ENCODE results near the gene LAPTM5. TPM values are rescaled to one million over a fixed set of nuclear protein-coding genes. Genes with fewer than 3 reads are reported as not detected.

The LAPTM5 gene
- total RNA-seq, 1 experiment from 2014 or later = 0.15 TPM

GRCh38 chr1:30764939-30765555 lies 7.5 kb upstream of the LAPTM5 start:
- H2AK5ac ChIP-seq (ENCODE audit: insufficient read length, low read length) = no peak overlapping the region
- no peak overlapping the region for H2BK20ac ChIP-seq (ENCODE audit: low read depth, low read length, poor library complexity, severe bottlenecking)
- TF ChIP-seq, protein P1, sequence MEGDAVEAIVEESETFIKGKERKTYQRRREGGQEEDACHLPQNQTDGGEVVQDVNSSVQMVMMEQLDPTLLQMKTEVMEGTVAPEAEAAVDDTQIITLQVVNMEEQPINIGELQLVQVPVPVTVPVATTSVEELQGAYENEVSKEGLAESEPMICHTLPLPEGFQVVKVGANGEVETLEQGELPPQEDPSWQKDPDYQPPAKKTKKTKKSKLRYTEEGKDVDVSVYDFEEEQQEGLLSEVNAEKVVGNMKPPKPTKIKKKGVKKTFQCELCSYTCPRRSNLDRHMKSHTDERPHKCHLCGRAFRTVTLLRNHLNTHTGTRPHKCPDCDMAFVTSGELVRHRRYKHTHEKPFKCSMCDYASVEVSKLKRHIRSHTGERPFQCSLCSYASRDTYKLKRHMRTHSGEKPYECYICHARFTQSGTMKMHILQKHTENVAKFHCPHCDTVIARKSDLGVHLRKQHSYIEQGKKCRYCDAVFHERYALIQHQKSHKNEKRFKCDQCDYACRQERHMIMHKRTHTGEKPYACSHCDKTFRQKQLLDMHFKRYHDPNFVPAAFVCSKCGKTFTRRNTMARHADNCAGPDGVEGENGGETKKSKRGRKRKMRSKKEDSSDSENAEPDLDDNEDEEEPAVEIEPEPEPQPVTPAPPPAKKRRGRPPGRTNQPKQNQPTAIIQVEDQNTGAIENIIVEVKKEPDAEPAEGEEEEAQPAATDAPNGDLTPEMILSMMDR (conservative IDR thresholded peaks at IDR 0.05) = no peak
- no peaks in the 10 kb centered on the region for H3K23me2 ChIP-seq (ENCODE audit: insufficient read length, low read depth, low read length, poor library complexity, severe bottlenecking)
- no peak overlapping the region for H3K4ac ChIP-seq (ENCODE audit: low read depth, low read length)
- H2AFZ ChIP-seq (ENCODE audit: low read length) = no peak overlapping the region
- no peaks in the 10 kb centered on the region for H3K79me1 ChIP-seq (ENCODE audit: insufficient read depth, low read depth, low read length, poor library complexity, severe bottlenecking)
- Mint-ChIP-seq H3K4me1 (peaks cover 13 to 17% of the 10 kb centered on the region in 2 experiments), H3K27ac (no peak overlapping the region), H3K27me3 (ENCODE audit: low read depth) (peaks cover 2% of the 10 kb centered on the region; the same call in 1 of the 2 replicates), H3K9me3 (peaks cover 0 to 4% of the 10 kb centered on the region in 2 experiments; a peak in 3 of 5 replicates), H3K4me3 (no peak overlapping the region), H3K36me3 (ENCODE audit: insufficient read depth in 1 of 3, low read depth in 3 of 3) (peaks cover 0 to 4% (median 0%) of the 10 kb centered on the region in 3 experiments; a peak in 1 of 7 replicates)
- H4K91ac ChIP-seq (ENCODE audit: insufficient read length, low read depth, low read length) = no peak overlapping the region
- no peak overlapping the region for H2BK5ac ChIP-seq (ENCODE audit: insufficient read length, low read length)
- no peaks in the 10 kb centered on the region for H3K79me2 ChIP-seq (ENCODE audit: insufficient read depth, low read length)
- no peaks in the 10 kb centered on the region for H3K9me3 ChIP-seq (ENCODE audit: control insufficient read depth, low read depth, low read length)
- H2BK12ac ChIP-seq (ENCODE audit: insufficient read length, low read depth, low read length) = no peak overlapping the region
- H3K4me2 ChIP-seq (ENCODE audit: insufficient read depth, insufficient read length, low read length) = no peak overlapping the region
- no peak overlapping the region for H3K23ac ChIP-seq (ENCODE audit: insufficient read length, low read depth, low read length)
- no peak for DNase-seq
- no peaks in the 10 kb centered on the region for H3K4me1 ChIP-seq (ENCODE audit: insufficient read depth, low read length)
- H3K27ac ChIP-seq (ENCODE audit: insufficient read length, low read depth, low read length) = no peak overlapping the region
- H4K20me1 ChIP-seq (ENCODE audit: control insufficient read depth, insufficient read depth, insufficient read length) = no peaks in the 10 kb centered on the region
- no peak overlapping the region for H2BK15ac ChIP-seq (ENCODE audit: low read depth, low read length)
- H3K56ac ChIP-seq (ENCODE audit: insufficient read length, low read depth, low read length) = no peak overlapping the region
- no peak overlapping the region for H3K9ac ChIP-seq (ENCODE audit: extremely low read depth, insufficient read length, low read length)
- H3T11ph ChIP-seq (ENCODE audit: low read length) = no peak overlapping the region
- no peaks in the 10 kb centered on the region; the same call in 1 of the 2 replicates for H3K27me3 ChIP-seq (ENCODE audit: insufficient read depth, low read length)
- no peak overlapping the region for H3K18ac ChIP-seq (ENCODE audit: insufficient read length, low read depth, low read length)
- H4K5ac ChIP-seq (ENCODE audit: insufficient read length, low read depth, low read length) = no peak overlapping the region
- no peak overlapping the region for H3K14ac ChIP-seq (ENCODE audit: insufficient read depth, low read length)
- no peak overlapping the region for H2BK120ac ChIP-seq (ENCODE audit: low read depth, low read length, poor library complexity, severe bottlenecking)
- H4K8ac ChIP-seq (replicated peaks; ENCODE audit: insufficient read length, low read depth, low read length) = no peak overlapping the region
- no CpG with 5 or more reads among the region's 18 CpGs for WGBS (ENCODE audit: extremely low coverage, insufficient read length, low lambda C conversion rate)
